LNCaP clone FGC (cell line): ENCODE results near the gene PCDHB9.
A peak's percentile ranks its signal among the peaks of the same experiment; 100 is the strongest.
"Not testable (repeated sequence)": the region's sequence is repeated elsewhere in the genome, so short reads cannot be mapped to it uniquely, and the experiment has no call there.

ENCODE experiments used
- DNase-seq: peaks from one replicate; pipeline ENCODE4 v3.0.0-alpha.2; 2011; ENCODE audit warnings: low read depth
- H3K4me3 ChIP-seq: 2 replicates; pipeline ENCODE4 v1.5.1; 2011; ENCODE audit warnings: mild to moderate bottlenecking, low read depth, low read length, control low read depth
- TF ChIP-seq, protein P1 (sequence below): IDR thresholded peaks from 2 replicates; pipeline ENCODE4 v1.5.1; 2012; ENCODE audit warnings: mild to moderate bottlenecking; ENCODE audit not compliant: control insufficient read depth, insufficient read depth; ENCODE audit errors: extremely low read depth

Gene PCDHB9

DNA sequence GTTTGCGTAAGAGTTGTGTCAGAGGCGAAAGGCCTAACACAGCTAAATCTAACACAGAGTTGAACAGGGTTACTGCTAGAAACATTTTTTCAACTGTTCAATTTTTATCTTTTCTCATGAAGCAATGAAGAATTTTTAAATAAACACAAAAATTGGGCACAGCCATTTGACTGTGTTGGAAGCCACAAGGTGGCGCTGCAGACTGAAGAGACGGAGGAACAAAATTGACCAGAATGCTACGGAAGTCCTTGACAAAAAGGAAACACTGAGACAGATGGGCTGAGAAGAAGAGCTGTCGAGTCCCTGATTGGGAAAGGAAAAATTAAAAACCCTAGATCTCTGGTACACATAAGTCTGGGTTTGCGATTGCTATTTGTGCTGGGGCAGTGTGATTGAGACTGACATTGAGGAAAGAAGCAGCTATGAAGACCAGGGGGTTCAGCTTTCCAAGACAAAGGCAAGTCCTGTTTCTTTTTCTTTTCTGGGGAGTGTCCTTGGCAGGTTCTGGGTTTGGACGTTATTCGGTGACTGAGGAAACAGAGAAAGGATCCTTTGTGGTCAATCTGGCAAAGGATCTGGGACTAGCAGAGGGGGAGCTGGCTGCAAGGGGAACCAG, at the start of gene PCDHB9:
PCDHB9 (plus strand) TSS at position 265 of the 616 bp plus-strand sequence; CDS start at position 423, 158 bp downstream.
- DNase-seq, result no peak
- no peak within 1 kb of the TSS for H3K4me3 ChIP-seq
- TF ChIP-seq, protein P1, sequence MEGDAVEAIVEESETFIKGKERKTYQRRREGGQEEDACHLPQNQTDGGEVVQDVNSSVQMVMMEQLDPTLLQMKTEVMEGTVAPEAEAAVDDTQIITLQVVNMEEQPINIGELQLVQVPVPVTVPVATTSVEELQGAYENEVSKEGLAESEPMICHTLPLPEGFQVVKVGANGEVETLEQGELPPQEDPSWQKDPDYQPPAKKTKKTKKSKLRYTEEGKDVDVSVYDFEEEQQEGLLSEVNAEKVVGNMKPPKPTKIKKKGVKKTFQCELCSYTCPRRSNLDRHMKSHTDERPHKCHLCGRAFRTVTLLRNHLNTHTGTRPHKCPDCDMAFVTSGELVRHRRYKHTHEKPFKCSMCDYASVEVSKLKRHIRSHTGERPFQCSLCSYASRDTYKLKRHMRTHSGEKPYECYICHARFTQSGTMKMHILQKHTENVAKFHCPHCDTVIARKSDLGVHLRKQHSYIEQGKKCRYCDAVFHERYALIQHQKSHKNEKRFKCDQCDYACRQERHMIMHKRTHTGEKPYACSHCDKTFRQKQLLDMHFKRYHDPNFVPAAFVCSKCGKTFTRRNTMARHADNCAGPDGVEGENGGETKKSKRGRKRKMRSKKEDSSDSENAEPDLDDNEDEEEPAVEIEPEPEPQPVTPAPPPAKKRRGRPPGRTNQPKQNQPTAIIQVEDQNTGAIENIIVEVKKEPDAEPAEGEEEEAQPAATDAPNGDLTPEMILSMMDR, result peak; percentile 60

- not testable (repeated sequence) for DNase-seq, H3K4me3 ChIP-seq
Observed at GRCh38 chr5:141137346-141137745, 49.6 kb upstream of the PCDHB9 start.

DNA sequence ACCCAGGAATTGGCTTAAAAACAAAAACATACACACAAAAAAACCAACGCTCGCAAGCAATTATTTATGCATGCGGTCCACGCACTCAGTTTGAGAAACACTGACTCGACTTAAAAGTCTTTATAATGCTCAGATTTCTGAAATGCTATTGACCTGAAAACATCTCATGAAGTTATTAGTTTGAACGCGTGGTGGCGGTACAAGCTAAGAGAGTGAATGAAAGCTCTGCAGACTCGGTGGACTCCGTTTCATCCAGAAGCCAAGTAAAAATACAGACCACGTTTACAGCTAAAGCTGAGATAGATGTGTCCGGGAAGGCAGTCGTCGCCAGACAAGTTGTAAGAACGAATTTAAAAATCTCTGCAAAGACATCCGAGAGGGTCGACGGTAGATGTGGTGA, 37.1 kb upstream of the PCDHB9 start, which contains the start of gene PCDHB6:
PCDHB6 (plus strand) TSS at position 246 of the 400 bp plus-strand sequence. CDS start 201 bp downstream, outside the sequence.
- no peak within 1 kb of the TSS for H3K4me3 ChIP-seq
- no peak for DNase-seq
- TF ChIP-seq, protein P1, result peak; percentile 32

- TF ChIP-seq, protein P1, result no peak
- DNase-seq, result no peak
- H3K4me3 ChIP-seq, result no peak overlapping the region
Observed at GRCh38 chr5:141150224-141150992, 36.6 kb upstream of the PCDHB9 start.

DNA sequence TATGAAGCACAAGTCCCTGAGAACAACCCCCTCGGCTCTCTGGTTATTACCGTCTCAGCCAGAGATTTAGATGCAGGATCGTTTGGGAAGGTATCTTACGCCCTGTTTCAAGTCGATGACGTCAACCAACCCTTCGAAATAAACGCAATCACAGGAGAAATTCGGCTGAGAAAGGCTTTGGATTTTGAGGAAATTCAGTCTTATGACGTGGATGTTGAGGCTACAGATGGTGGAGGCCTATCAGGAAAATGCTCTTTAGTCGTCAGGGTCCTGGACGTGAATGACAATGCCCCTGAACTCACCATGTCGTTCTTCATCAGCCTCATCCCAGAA, 36.0 kb upstream of the PCDHB9 start:
- TF ChIP-seq, protein P1, result no peak
- no peak overlapping the region for H3K4me3 ChIP-seq
- DNase-seq, result no peak

DNA sequence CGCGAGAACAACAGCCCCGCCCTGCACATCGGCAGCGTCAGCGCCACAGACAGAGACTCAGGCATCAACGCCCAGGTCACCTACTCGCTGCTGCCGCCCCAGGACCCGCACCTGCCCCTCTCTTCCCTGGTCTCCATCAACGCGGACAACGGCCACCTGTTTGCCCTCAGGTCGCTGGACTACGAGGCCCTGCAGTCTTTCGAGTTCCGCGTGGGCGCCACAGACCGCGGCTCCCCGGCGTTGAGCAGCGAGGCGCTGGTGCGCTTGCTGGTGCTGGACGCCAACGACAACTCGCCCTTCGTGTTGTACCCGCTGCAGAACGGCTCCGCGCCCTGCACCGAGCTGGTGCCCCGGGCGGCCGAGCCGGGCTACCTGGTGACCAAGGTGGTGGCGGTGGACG, 35.3 kb upstream of the PCDHB9 start:
- H3K4me3 ChIP-seq, DNase-seq: not testable (repeated sequence)

DNA sequence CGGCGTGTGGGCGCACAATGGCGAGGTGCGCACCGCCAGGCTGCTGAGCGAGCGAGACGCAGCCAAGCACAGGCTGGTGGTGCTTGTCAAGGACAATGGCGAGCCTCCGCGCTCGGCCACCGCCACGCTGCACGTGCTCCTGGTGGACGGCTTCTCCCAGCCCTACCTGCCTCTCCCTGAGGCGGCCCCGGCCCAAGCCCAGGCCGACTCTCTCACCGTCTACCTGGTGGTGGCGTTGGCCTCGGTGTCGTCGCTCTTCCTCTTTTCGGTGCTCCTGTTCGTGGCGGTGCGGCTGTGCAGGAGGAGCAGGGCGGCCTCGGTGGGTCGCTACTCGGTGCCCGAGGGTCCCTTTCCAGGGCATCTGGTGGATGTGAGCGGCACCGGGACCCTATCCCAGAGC, 34.9 kb upstream of the PCDHB9 start:
- H3K4me3 ChIP-seq, DNase-seq: not testable (repeated sequence)

- H3K4me3 ChIP-seq, result no peak overlapping the region
- TF ChIP-seq, protein P1, result 0 out of 2 replicates have a peak, but pooled peaks have one; percentile 15
- no peak for DNase-seq
Observed at GRCh38 chr5:141155540-141156374, 31.2 kb upstream of the PCDHB9 start.

DNA sequence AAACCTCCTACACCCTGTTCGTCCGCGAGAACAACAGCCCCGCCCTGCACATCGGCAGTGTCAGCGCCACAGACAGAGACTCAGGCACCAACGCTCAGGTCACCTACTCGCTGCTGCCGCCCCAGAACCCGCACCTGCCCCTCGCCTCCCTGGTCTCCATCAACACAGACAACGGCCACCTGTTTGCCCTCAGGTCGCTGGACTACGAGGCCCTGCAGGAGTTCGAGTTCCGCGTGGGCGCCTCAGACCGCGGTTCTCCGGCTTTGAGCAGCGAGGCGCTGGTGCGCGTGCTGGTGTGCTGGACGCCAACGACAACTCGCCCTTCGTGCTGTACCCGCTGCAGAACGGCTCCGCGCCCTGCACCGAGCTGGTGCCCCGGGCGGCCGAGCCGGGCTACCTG, 29.6 kb upstream of the PCDHB9 start:
- H3K4me3 ChIP-seq, DNase-seq: not testable (repeated sequence)

- not testable (repeated sequence) for DNase-seq, H3K4me3 ChIP-seq
Observed at GRCh38 chr5:141157901-141158300, 29.1 kb upstream of the PCDHB9 start.
